ENCODE data around the gene MREG. TPM values are rescaled to one million over a fixed set of nuclear protein-coding genes. Genes with fewer than 3 reads are reported as not detected.

Gene MREG
- total RNA-seq, 1 donor from 2014 or later = 6.2 TPM

- ATAC-seq (peak; percentile 100), DNase-seq (ENCODE audit: low spot score) (peak; percentile 64)
Observed at GRCh38 chr2:215920244-215921100, 92.9 kb downstream of the MREG start.

GRCh38 chr2:215919624-215920243 is 93.6 kb downstream of the MREG start:
- ATAC-seq = no peak
- no peak for DNase-seq (ENCODE audit: low spot score)

- no peak for DNase-seq (ENCODE audit: low spot score)
Observed at GRCh38 chr2:215918901-215919599, 94.3 kb downstream of the MREG start.

GRCh38 chr2:215917953-215918620 is 95.3 kb downstream of the MREG start:
- no peak for DNase-seq (ENCODE audit: low spot score)
- no peak for ATAC-seq

More at GRCh38 chr2:215918901-215919599, 94.3 kb downstream of the MREG start:
- ATAC-seq = no peak

DNA sequence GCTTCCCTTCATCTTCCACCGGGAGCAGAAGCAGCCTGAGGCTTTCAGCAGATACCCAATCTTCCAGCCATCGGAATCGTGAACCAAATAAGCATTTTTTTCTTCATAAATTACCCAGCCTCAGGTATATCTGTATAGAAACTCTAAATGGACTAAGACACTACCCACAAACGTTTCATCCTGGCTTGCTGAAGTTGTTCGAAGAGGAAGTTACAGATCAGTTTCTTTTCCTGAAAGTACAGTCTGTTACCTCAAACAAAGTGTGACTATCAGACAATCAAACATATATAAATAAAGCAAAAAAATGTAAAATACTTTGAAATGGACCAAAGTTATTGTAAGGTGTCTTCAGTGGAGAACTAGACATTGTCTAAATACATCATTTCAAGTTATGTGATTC is 97.9 kb downstream of the MREG start:
- DNase-seq (ENCODE audit: low spot score) (no peak), ATAC-seq (no peak)

- ATAC-seq (no peak), DNase-seq (ENCODE audit: low spot score) (no peak)
Observed at GRCh38 chr2:215914777-215915165, 98.6 kb downstream of the MREG start.

DNA sequence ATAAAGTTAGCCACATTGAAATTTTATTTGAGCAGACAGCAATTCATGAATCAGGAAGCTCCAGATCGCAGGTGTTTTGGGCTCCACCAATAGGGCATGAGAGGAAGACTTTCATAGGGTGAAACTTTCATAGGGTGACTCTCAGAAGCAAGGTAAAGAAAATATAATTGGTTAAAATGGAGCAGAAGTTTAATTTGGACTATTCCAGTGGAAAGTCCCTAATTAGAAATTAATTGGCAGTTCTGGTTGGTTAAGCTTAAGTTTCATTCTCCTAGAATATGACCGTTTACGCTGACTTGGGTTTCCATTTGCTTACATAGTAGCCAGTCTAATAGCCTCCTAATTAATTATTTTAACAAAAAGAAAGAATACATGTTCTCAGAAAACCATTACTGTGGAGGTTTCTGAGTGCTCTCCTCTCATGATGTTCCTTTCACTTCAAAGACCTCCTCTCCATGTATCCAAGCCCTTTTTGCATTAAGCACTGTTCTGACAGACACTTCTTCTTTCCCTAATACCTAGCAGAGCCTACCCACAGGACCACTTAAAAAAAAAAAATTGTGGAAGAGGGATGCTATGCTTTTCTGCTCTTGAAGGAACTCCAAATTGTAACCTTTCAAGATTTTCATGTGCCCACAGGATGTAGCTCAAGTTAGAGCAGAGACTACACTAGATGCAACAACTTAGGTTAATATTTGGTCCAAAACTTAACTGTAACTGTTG is 99.1 kb downstream of the MREG start:
- no peak for ATAC-seq
- DNase-seq (ENCODE audit: low spot score) = no peak

DNA sequence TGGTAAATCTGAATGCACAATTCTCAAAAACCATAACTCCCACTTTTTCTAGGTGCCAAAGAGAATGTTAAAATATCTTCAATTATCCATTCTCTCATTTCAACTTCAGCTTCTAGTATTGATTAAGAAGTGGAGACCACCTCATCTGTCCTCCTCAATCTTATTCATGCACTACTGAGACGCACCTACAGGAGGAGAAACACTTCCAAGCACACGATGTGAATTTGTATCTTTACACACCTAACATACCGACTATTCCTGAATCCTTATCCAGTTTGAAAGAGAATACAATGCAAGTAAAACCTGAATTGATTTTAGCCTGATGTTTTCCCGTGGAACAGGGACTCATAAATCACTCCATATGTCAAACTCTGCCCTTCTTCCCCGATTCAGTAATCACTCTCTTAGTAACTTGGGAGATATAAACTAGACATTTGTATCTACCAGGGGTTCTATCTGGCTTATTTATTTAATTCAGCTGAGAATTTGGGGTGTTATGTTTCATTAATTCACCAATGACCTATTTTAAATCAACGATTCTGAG is 101.0 kb downstream of the MREG start:
- ATAC-seq = no peak

GRCh38 chr2:215911301-215912085 is 101.9 kb downstream of the MREG start:
- ATAC-seq (no peak), DNase-seq (ENCODE audit: low spot score) (no peak)

More for the DNA sequence above, 101.0 kb downstream of the MREG start:
- DNase-seq (ENCODE audit: low spot score) = no peak

DNA sequence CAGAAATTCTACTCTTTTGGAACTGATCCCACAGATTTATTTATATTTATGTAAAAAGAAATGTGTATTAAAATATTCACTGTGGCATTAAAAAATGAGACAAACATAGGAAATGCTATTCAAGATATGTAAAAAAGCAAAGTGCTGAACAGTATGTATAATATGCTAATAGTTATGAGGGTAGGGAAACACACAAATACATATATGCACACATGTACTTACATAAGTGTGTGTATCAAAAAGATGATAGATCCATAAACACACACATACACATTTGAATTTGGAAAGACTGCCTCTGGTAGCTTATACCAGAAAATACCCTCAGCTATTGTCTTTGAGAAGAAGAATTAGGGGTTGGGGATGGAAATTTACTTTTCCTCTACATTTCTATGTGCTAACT is 103.2 kb downstream of the MREG start:
- DNase-seq (ENCODE audit: low spot score) = no peak
- no peak for ATAC-seq

- DNase-seq (ENCODE audit: low spot score) (no peak), ATAC-seq (no peak)
Observed at GRCh38 chr2:215907147-215907546, 106.2 kb downstream of the MREG start.

GRCh38 chr2:215906458-215906857 is 106.9 kb downstream of the MREG start:
- DNase-seq (ENCODE audit: low spot score) (no peak), ATAC-seq (no peak)

DNA sequence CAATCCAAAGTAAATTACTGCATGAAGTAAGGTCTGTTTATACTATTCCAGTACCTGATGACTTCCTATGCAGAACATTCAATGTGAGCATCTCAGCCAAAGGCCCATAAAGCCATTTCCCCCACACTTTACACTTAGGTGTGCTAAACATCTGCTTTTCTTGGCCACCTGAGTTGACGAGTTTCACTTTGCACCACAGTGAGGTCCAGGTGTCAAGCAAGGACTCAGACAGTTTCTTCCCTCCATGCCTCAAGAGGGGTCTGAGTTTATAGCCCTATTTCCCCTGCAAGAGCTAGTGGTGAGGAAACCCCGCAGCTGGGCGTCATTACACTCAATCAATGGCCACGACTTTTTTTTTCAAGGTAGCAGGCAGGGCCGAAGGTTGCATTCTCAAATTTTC is 107.7 kb downstream of the MREG start:
- no peak for ATAC-seq
- DNase-seq (ENCODE audit: low spot score) = no peak

- ATAC-seq = no peak
- no peak for DNase-seq (ENCODE audit: low spot score)
Observed at GRCh38 chr2:215904101-215904500, 109.2 kb downstream of the MREG start.

GRCh38 chr2:215903203-215903602 is 110.1 kb downstream of the MREG start:
- no peak for DNase-seq (ENCODE audit: low spot score)

DNA sequence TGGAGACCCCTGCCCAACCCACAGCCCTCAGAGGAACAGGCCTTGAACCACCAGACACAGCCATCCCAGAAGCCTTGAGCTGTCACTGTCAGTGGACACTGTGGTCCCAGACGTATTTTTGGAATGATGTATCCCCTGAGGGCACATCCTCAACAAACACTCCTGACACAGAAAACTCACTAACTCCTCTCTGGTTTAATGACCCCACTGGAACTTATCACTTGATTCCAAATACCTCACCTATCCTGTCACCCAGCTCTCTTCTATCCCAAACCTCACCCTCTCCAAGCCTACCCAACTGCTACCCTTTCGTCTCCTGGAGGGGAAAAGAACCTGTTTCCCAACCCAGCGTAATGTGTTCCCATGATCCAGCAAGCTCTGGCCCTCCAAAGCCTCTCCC is 111.6 kb downstream of the MREG start:
- ATAC-seq (no peak), DNase-seq (ENCODE audit: low spot score) (no peak)

More at GRCh38 chr2:215903203-215903602, 110.1 kb downstream of the MREG start:
- no peak for ATAC-seq

- no peak for ATAC-seq
- no peak for DNase-seq (ENCODE audit: low spot score)
Observed at GRCh38 chr2:215900843-215901242, 112.5 kb downstream of the MREG start.

DNA sequence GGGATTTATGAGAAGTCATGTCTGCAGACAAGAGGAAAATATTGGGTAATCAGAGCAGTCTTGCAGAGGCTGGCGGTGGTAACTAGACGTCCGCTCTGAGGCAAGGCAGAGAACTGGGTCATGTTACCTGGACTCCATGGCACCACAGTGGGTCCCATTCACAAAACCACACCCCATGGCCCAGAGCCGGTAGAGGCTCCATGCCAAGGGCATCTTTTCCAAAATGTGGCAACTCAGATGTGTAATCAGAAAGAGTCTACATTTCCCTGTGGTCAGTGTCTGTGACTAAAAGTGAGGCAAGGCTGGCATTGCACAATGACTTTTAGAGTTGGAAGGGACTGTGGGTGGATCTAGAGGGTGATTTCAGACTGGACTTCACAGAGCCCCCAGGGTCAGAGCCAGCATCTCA is 113.1 kb downstream of the MREG start:
- peak; percentile 97 for DNase-seq (ENCODE audit: low spot score)
- ATAC-seq = peak; percentile 94
